HG03378 (cell line): Measurements from ENCODE around the gene CNTNAP5.
A peak's percentile ranks its signal among the peaks of the same experiment; 100 is the strongest.

ENCODE experiments used
- ATAC-seq: cut with Tn5 transposase; IDR thresholded peaks from one replicate; pipeline ENCODE4 v1.9.1; 2021; ENCODE audit warnings: mild to moderate bottlenecking, moderate library complexity; ENCODE audit not compliant: unreplicated experiment

Gene CNTNAP5

DNA sequence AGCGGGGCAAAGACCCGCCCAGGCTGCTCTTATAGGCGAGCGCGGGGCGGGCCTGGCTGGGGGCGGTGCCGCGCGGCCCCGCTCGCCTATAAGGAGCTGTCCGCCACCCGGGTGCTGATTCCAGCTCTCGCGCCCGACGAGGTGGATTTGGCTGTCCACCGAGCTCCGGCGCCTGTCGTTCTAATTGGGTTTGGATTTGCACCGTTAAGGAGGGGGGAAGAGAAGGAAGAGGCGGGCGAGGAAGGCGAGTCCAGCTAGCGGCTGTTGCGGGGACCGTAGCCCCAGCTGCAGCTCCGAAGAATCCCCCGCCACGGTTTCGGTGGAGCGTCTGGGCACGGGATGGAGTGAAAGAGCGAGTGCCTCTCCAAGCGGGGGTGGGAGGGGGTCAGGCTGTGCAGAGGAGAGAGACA lies at the start of gene CNTNAP5:
CNTNAP5 (plus strand) TSS at position 117 of the 410 bp plus-strand sequence. CDS start 364 bp downstream, outside the sequence.
- ATAC-seq, result no peak

DNA sequence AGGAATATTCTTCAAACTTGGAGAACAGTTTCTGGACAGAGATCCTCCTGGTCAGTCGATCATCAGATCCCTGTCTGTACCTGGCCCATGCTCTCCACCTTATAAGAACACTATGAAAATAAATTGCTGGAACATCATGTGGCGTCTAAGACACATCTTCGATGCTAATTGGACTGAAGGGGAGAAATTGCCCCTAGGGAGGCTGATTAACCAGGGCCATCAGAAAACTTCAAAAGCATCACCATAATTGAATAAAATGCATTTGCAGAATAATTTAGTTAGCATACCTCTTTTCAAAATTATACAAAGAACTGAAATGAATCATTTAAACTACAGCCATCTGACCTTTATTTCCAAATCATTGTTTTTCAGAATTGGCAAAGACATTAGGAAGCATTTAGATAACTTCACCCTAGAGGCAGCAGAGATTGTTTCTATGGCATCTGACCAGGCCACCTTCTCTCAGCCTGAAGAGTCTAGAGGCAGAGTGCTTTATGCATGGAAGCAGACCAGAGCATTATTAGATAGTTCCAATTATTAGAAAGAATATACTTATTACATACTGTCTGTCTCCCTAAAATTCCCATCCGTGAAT lies 48.9 kb upstream of the CNTNAP5 start:
- no peak for ATAC-seq

DNA sequence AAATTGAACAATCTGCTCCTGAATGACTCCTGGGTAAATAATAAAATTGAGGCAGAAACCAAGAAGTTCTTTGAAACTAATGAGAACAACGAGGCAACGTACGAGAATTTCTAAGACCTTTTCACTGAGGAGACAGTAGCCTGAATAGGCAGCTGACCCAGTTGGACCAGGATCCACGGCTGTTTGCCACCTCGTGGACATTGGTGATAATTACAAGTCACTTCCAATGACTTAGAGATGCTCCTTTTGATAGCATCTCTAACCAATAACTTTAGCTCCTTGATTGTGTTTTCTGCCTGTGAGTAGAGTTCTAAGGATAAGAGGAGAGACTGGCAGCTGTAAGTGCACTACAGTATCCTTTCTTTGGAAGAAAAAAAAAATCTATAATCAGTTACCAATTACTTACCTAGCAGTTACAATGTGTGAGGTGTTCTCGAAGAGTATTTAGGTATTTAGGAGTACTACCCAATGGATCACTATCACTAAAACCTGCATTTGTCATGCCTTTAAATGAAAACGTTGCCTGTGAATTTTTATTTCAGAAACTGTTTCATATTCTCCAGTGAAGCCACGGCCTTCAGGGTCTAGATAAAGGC lies 31.3 kb upstream of the CNTNAP5 start:
- peak; percentile 67 for ATAC-seq

DNA sequence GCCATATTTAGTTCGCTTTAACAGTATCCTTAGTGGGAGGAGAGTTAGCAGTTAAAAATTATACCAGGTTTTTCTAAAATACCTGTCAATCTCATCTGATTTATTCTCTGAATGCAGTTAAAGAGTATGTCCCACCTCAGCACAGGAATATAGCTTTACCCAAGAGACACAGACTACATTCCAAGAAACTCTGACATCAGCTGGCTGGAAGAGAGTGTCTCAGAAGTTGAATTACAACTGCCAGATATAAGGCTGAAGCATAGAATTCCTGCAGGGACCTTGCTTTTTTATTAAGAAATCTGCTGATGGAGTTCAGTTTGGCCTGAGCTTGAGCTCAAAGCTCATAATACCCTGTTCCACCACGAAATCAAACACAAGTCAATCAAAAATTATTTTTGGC lies 25.4 kb upstream of the CNTNAP5 start:
- ATAC-seq, result no peak

DNA sequence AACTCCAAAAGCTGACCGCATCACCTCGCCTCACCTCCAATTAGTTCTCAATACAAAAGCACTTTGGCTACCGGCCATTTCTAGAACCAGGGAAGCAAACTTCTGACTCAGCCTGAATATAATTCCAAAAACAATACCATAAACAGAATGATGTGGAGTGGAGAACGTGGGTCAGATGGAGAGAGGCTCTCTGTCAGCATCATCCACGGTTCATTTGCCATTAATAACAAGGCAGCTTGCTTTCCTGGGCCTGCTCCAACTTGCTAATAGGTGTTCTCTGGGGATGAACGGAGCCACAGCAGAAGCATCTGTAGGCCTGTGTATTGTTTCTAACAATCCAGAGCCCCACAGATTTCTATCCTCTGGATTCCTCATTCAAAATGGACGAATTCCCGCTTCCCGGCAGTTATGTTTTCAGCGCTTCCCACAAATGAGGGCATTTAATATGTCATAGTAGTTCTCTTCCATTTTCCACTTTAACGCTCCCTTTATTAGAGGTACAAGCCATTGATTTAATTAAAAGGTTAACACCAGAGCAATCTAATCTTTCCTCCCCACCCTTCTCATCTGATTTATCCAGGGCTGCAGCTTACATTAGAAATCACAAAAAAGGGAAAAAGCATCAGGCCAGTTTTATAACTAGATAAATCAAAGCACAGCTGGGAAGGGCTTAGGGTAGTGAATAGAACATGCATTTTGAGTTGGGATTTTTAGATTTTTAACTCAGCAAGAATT lies 23.2 kb upstream of the CNTNAP5 start:
- ATAC-seq, result no peak

DNA sequence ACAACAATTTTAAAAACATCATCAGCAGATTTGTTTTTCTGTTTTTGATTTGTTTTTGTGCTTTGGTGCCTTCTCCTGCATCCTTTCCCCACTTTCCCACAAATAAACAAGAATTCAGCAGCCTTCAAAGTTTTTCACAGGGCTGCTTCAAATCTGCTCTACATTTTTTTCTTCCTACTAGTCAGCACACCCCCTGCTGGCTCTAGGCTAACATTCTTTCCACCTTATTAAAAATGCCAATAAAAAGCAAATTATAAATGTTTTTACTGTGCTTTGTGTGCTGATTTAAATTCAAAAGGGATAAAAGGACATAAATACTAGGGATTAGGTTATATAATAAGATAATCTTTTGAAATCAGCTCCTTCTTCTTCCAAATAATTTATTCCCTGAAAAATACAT lies 6.2 kb upstream of the CNTNAP5 start:
- no peak for ATAC-seq

DNA sequence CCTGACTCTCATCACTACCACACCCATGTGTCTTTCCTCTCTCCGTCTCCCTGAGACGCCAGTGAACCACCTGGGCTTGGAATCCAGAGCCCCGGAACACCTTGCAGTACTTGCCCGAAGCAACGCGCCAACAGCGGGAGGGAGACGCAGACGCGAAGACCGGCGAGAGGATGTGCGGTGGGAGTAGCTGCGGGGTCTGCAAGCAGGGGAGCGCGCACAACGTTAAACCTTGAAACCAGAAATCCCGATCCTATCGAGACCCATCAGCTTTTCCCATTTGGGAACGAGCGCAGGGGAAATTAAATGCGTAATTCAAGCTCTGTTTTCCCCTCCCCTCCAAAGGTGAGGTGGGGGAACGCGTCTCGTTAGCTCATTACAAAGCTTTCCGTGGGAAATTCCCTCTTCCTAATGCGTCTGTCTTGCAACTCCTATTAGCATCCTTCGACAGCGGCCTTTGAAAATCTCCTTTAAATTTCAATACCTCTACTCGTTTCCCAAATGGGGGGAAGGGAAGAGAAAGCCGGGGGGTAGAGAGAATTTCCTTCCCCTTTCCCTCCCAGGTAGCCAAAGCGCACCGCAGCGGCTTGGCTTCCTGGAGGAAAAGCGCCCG lies 421 bp upstream of the CNTNAP5 start:
- ATAC-seq, result no peak

DNA sequence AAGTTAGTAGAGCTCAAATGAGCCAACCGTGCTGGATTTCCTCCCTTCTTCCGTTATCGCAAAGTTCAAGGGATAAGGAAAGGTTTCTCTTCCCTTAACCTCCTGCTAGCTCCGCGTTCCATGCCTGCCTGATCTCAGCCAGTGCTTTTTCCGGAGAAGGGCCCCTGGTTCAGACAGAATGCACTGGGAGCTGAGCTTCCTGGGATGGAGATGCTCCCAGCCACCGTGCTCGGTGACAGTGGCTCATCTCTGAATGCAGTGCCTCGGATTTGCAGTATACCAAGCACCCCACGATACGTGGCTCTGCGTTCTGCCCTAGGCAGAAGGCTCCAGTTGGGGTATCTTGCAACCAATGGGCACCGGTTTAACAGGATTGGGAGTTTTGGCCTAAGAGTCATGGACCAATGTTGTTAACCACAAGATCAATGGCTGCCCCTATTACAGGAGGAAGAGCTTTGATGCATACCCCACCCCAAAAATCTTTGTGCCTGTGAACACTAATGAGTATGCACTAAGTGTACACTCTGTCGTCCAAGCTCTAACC lies 876 bp downstream of the CNTNAP5 start:
- no peak for ATAC-seq

DNA sequence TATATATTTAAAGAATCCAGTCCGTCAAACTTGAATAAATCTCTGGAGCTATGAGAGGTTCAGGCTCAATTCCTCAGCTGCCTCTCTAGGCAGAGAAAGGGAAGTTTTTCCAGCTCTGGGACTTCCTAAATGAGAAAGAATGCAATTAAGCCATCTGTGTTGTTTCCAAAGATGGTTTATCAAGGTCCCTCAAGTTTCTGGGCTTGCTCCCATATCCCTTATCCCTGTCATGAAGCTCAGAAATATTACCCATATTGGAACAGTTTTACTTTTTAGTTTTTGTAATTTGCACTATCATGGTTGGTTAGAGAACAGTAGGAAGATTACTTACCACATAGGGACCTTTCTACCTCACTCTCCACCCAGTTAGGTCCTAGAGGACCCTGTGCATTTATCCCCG lies 1.4 kb downstream of the CNTNAP5 start:
- ATAC-seq, result no peak

DNA sequence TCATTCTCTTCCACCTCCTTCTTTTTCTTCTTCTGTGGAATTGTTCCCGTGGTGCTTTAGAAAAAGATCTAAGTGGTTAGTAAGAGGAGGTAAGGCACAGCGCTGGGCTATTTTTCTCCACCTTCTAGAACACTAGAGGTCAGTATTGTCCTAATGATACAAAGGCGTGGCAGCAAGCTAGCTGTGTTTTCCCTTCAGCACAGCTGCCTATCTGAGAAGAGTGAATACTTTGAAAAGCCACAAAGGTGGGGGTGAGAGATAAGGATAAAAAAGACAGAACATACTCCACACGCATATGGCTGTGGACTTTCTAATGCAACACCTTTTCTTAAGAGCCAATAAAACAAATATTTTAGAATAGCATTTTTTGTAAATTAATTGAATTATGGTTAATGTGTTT lies 2.1 kb downstream of the CNTNAP5 start:
- ATAC-seq, result peak; percentile 94

DNA sequence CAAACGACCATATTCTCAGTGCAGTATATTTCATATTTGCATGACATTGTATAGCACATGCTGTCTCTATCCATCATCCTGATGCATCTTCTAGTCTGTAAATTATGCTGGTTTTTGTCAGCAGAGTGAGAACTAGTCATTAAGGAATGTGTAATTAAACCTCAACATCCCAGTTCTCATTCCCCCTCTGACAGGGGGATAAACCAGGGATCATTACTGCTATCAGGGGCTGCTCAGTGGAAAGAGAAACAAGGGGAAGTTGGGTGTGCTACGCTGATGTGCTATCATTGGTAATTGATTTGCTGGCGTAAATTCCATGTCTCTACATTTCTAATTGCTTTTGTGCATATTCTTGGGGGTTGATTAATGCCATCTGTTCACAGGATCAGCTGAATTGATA lies 7.7 kb downstream of the CNTNAP5 start:
- no peak for ATAC-seq

DNA sequence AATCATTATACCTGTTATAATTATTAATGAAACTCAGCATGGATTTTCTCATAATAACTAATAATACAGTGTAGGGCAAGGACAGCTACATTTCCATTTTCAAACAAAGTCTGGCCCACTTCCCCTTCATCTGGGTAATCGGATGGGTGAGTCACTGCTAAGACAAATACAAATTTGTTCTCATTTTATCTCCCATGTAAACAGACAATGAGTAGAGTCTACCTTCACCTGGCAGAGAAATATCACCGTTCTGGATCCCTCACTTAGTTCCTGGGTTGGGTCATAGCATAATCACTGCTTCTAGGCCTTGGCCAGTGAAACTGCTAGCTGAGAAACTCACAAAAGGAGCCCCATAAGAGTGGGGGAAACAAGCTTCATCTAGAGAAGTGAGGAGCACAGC lies 9.2 kb downstream of the CNTNAP5 start:
- ATAC-seq, result no peak

DNA sequence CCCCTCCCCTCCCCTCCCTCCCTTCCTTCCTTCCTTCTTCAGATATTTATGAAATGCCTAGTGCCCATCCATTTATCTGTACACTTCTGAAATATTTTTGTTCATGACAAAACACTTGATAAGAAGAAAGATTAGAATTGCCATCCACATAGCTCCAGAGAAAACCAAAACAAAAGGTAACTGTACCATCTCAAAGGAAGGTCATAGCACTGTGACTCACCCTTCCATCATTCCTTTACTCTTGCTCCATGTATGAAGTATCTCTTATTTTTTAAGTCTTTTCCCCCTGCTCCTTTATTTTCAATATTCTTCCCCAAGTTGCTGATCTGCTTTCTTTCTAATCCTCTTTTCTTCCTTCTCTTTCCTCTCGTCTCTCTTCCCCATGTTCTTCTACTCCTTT lies 9.9 kb downstream of the CNTNAP5 start:
- no peak for ATAC-seq

DNA sequence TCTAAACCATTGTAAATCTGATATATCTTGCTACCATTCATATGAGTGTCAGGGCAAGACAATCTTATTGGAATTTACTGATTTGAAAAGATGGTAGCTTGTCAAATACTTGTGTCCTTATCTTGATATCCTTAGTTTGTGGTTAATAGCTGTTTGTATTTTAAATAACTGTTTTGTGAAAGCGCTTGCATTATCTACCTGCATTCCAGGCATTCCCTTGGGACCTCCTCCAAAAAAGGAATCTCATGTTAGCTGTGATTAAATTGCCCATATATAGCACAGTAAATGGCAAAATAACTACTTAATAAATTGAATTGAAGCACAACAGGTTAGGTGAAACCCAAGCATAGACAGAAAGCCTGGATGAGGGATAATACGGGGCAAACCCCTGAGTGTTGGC lies 13.9 kb downstream of the CNTNAP5 start:
- no peak for ATAC-seq

DNA sequence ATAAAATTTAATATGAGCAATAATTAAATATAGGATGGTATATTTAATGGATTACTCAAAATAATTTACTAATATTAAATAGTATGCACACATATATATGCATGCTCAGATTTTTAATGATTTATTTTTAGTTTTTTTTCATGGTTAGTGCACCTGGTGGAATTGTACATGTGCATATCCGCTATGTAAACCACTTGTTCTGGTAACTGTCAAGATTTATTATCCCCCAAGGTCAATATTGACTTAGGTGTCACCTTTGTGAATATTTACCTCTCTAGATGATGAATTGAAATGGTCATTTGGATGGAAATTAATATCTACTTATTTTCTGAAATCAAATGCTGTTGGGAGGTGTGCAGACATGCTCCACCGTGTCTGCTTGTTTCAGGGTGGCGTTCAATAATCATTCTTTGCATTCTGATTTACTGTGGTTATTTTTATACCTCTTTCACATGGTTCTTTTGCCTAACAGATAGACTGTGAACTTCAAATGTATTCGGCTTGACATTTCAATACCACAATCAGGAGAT lies 14.7 kb downstream of the CNTNAP5 start:
- no peak for ATAC-seq

DNA sequence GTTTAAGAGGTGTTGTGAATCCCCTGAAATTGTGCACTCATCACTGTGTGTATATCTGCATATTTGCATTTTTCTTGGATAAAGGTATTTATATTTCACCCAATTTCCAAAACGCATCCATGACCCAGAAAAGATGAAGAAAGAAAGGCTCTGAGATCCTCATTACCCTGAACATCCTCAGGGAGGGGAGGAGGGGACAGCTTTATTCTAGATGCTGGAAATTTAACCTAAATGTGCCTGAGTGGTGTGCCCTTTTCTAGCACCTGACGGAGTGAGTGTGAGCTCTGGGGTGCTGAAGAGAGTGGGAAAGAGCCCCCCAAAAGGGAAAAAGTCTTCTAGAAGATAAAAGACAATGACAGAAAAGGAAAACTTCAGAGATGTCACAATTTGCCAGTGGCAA lies 20.8 kb downstream of the CNTNAP5 start:
- no peak for ATAC-seq

DNA sequence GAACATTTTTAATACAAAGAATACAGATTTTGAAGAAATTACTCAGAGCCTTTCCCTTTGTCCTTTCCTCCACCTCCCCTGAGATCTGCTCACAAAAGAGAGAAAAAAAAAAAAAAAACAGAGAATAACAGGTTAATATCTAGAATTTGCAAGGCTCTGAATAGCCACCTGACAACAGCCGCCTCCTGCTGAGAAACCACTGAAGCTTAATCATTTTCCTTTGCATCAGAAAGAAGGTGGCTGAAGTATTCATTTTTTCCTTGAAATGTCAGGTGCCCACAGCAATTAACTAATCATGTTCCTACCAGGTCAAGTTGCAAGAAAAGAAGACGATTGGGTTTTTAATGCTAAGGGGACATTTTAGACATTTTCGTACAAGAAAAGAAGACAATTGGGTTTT lies 21.2 kb downstream of the CNTNAP5 start:
- ATAC-seq, result no peak

DNA sequence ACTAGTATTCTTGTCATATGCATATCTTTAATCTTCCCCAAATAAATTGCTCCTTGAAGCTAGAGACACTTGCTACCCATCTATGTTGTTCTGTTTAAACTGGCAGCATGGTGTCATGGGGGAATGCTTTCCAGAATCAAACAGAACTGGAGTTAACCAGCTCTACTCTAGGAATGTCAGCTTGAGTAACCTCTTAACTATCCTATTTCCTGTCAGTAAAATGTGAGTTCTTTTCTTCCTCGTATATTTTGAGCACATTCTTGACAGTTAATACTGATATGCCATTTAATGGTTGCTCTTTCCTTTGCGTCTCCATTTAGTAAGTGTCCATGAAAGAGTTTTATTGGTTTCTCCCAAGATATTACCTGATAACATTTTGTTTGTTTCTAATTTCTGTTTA lies 23.0 kb downstream of the CNTNAP5 start:
- no peak for ATAC-seq

DNA sequence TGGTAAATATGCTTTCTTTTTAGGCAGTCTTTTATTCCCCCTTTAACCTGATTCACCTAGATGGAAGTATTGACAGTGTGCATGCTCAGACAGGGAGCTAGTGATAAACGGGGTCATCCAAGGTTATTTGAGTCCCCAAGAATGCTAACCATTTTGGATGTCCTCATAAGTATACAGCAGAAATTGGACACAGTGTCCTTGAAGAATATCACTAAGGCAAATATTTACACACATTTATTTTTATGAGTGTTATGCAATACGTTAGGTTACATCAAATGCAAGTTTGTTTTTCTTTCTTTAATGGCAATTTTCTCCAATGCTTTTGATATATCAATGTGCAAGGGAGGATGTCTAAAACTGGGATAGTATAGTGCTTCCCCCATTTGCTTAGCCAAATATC lies 23.6 kb downstream of the CNTNAP5 start:
- no peak for ATAC-seq

DNA sequence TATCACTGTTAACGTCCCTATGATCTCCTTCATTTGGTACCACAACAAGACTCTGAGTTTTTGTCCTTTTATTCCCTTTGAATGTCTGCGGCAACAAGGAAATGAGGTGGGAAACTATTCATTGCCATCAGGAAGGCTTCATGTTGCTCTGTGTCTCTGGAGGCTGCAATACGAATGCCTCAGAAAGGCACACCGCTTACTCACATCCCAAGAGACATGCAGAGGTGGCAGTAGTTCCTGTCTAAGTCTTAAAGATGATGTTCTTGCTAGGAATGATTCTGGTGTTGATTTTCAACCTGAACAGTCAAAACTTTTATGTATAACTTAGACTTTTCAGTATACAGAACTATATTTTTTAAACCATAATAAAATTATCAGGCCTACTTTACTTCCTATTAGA lies 24.0 kb downstream of the CNTNAP5 start:
- no peak for ATAC-seq

DNA sequence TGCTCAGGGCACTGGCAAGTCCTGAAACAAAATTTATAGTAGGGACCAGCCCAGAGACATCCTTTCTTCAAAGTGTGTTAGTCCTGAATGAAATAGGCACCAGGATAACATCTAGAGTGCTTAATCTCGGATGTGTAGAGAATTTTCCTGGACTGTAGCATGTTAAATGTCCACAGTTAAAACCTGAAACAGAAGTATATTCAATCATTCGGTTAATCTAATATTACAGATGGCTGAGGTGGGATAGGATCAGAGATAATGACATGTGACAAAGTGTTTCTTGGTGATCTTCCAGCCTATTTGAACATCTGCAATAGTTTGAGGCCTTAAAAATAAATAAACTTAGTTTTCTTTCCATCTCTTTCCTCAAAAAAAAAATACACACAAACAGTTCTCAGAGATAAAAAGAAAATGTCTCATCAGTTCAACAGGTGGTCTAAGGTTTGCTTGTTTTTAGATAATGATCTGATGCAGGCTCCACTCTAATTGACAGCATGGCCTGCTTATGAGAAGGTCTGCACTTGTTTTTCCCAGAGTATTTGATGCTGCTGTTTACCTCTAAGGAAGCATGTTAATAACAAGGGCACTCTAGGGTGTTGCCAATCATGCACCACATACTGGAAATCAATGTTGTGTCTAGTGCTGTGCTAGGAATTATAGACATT lies 25.9 kb downstream of the CNTNAP5 start:
- ATAC-seq, result no peak
